Body of pancreas (tissue), 4 donors: ENCODE measurements around the gene KIT.

Source experiments
- POLR2A ChIP-seq, 3 donors: fragments of 450-650 bp; IDR thresholded peaks; one replicate each; pipeline ENCODE4 v1.6.1; 2016; ENCODE audit warnings: antibody characterized with exemption in 3 of 3, mild to moderate bottlenecking in 2 of 3
- TF ChIP-seq, protein P1 (sequence below), 7 experiments: fragments of 450-650 bp in 4 of 7; fragments of 200-600 bp in 3 of 7; sonication (generic) in 3 of 7; IDR thresholded peaks; one replicate each; pipeline ENCODE4 v1.5.1; 2016 to 2019; ENCODE audit warnings: antibody characterized with exemption in 7 of 7

- TF ChIP-seq, protein P1, sequence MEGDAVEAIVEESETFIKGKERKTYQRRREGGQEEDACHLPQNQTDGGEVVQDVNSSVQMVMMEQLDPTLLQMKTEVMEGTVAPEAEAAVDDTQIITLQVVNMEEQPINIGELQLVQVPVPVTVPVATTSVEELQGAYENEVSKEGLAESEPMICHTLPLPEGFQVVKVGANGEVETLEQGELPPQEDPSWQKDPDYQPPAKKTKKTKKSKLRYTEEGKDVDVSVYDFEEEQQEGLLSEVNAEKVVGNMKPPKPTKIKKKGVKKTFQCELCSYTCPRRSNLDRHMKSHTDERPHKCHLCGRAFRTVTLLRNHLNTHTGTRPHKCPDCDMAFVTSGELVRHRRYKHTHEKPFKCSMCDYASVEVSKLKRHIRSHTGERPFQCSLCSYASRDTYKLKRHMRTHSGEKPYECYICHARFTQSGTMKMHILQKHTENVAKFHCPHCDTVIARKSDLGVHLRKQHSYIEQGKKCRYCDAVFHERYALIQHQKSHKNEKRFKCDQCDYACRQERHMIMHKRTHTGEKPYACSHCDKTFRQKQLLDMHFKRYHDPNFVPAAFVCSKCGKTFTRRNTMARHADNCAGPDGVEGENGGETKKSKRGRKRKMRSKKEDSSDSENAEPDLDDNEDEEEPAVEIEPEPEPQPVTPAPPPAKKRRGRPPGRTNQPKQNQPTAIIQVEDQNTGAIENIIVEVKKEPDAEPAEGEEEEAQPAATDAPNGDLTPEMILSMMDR (IDR thresholded peaks at IDR 0.05) = no peak
- TF ChIP-seq POLR2A (IDR thresholded peaks at IDR 0.05) = no peak
Observed at GRCh38 chr4:54661686-54662085, 3.9 kb downstream of the KIT start.
